Epidermal melanocyte (primary cell): Measurements from ENCODE around the gene FAU.
"Not testable (repeated sequence)": the region's sequence is repeated elsewhere in the genome, so short reads cannot be mapped to it uniquely, and the experiment has no call there.

Experiments
- DNase-seq: peaks from one replicate; pipeline ENCODE4 v3.0.0; 2011; ENCODE audit warnings: low spot score; ENCODE audit not compliant: insufficient read length

FAU gene

DNA sequence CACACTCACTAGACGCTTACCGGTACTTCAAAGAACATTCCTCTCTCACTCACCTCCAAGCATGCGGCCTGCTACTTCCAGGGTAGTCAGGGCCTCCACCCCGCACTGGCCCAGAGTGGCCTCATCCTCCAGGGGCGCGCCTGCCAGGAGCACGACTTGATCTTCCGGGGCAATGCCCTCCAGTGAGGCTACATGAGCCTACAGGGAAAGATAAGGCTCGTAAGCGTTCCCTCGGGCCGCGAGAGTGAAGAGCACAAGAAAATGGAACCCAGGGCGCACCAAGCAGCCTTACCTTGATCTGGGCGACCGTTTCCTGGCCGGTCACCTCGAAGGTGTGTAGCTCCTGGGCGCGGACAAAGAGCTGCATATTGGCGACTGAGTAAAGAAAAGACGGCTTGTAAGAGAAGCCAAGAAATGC lies 478 bp downstream of the FAU start:
- no peak for DNase-seq

DNA sequence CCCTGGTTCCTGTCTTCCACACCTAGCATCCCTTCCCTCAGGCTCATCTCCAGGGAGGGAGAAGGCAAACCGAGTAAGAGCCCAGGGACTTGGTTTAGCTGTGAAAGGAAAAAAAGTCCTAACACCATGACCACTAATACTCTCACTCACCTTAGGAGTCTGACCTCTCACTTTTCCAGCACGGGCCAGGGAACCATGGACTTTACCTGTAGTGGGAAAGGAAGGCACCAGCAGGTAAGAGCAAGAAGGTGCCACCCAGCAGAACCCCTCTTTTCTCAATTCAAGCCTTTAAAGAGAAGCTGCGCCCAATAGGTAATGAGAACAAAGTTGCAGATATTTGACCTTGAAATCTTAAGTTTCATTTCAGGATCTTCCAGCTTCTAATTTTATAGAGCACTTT lies 1.1 kb downstream of the FAU start:
- DNase-seq = no peak

DNA sequence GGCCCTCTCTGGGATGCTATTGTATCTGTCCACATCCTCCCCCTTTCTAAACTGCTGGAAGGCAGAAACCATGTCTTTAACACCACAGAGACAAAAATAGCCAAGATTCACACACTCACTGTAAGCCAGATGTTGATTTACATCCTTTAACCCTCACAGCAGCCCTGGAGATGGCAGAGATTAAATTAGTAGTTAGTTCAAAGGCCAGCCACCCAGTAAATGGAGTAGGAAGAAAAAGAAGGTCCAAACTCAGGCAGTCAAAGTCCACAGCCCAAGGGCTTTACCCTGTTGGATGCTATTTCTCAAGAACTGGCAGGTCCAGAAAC lies 2.3 kb downstream of the FAU start:
- no peak for DNase-seq

DNA sequence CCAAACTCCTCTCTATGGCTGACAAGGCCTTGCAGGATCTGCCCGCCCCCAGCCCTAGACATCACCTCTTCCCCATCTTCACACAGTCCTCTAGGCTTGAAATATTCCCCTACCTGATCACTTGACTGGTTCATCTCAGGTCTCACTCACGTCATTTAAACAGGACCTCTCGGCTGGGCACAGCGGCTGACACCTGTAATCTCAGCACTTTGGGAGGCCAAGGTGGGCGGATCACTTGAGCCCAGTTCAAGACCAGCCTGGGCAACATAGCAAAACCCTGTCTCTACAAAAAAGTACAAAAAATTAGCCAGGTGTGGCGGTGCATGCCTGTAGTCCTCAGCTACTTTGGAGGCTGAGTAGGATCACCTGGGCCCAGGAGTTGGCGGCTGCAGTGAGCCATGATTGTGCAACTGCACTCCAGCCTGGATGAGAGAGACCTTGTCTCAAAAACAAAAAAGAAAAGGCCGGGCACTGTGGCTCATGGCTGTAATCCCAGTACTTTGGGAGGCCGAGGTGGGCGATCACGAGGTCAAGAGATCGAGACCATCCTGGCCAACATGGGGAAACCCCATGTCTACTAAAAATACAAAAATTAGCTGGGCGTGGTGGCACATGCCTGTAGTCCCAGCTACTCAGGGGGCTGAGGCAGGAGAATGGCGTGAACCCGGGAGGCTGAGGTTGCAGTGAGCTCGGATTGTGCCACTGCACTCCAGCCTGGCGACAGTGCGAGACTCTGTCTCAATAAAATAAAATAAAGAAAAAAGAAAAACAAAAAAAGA lies 2.9 kb downstream of the FAU start:
- not testable (repeated sequence) for DNase-seq

DNA sequence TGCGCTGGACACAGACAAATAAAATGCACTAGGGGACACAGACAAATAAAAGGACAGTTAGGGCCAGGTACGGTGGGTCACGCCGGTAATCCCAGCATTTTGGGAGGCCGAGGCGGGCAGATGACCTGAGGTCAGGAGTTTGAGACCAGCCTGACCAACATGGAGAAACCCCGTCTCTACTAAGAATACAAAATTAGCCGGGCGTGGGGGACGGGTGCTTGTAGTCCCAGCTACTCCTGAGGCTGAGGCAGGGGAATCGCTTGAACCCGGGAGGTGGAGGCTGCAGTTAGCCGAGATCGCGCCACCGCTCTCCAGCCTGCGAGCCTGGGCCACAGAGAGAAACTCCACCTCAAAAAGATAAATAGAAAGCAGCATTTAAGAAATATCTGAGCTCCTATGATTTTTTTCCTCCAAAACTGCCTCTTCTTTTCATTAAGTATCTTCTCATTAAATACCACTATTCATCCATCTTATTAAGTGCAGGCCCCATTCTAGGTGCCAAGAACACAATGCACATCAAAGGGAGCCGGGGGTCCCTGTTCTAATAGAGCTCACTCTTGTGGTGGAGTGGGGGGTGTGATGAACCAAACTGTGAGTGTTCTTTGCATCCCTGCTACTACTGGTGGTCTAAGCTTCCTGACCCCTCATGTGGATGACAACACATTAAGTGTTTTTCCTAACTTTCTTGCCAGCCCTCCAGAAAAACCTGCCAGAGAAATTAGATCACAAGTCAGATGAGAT lies 3.7 kb downstream of the FAU start:
- DNase-seq = no peak

DNA sequence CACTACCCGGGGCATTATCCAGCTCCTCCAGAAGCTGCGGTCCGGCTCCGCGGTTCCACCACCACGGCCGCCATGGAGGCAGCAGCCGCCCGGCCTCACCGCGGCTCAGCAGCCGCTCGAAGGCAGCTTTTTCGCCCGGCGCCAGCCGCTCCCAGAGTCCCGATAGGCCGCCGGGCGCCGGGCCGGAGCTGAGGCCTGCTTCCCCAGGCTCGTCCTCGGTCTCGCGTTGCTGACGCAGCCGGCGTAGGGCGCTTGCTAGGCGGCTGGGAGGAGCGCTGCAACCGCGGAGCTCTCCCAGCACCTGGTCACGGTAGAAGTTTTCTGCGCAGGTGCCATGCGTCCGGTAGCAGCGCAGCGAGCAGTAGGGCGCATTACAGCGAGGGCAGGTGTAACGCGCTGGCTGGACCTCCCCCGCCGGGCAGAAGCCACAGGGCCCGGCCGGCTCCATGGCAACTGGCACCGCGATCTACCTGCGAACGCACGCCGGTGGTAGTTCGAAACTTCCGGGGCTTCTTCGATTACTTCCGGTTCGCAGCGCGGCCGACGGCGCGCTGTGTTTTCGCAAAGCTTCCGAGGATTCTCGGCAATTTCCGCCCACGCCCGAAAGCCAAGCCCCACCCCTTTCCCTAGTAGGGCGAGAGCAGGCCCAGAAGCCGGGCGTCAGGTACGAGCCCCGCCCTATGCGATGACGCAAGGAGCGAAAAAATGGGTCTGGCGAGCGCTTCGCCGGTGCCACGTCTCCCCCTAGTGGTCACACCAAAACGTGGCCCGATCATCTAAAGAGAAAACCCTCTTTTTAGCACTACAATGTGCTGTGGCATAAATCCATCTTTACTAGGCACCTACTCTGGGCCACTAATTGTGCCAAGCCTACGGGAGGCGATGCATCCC lies 4.5 kb downstream of the FAU start, which contains the start of gene ZNHIT2:
ZNHIT2 (minus strand) TSS at position 496 of the 891 bp plus-strand sequence; CDS start at position 448, 48 bp downstream.
- peak; percentile 93 for DNase-seq

DNA sequence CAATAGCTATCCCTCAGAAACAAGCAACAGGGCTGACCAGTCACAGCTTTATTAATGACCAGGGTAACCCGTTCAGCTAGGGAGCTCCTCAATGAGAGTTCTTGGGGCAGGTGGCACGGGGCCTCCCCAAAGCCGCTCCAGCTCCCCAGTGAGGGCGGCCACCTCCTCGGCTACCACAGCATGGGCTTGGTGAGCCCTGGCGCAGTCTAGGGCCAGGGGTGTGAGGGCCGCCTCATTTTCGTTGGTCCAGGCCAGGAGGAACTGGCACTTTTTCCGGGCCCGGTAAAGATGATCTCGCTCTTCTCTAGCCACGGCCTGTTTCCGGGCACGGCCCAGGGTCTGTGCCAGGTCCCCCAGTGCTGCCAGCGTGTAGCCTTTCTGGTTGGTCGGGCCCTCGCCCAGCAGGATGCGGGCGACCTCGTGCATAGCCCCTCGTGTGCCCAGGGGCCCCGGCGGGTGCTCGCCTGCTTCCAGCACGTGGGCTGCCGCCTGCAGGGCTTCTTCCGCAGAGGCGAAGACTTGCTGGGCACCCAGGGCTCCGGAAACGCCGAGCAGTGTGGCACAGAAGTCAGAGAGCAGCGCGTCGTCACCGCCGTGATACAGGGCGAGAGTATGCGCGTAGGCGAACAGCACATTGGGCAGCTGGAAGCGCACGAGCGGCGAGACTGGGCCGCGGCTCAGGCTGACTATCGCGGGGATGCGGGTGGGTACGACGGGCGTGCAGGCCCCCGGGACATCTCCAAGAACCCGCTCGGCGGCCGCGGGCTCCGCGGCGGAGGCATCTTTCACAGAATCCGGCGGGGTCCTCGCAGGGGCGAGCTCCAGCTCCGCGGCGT lies 5.3 kb downstream of the FAU start:
- DNase-seq = no peak

DNA sequence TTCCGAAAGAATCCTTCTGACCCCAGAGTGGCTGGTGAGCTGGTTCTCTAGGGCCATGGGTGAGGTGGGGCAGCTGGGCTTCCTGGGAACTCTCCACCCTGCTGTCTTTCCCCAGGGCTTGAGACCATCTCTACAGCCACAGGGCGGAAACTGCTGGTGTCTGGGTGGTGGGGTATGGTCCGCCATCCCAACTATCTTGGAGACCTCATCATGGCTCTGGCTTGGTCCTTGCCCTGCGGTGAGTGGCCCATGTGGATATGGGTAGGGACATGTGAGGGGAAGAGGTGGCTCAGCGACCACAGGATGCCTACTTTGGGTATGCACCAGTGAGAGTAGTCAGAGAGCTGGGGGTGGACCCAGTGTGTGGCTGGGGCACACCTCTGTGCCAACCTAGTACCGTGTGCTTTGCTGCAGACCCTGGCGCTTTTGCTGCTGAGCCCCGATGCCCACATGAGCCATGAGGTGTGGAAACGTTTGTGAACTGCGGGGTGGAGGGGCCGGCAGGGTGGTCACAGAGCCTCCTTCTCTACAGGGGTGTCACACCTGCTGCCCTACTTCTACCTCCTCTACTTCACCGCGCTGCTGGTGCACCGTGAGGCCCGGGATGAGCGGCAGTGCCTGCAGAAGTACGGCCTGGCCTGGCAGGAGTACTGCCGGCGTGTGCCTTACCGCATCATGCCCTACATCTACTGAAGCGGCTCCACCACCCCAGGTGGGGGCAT lies 6.4 kb downstream of the FAU start:
- DNase-seq = no peak

DNA sequence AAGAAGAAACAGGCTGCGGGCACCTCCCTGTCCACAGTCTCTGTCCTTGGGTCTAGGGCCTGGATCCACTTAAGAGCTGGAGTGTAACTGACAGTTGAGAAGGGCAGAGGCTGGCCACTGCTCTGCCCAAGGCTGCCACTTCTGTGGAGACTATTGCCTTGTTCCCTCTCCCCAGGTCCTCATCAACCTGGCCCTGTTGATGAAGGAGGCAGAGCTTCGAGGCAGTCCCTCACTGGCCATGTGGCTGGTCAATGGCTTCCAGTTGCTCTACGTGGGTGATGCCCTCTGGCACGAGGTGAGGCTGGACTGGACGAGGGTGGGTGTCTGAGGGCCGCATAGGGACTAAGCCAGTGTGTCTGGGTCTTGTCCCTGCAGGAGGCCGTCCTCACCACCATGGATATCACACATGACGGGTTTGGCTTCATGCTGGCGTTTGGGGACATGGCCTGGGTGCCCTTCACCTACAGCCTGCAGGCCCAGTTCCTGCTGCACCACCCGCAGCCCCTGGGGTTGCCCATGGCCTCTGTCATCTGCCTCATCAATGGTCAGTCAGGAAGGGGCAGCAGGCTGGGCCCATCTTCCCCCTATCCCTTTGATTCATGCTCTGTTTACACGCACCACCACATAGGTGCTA lies 7.3 kb downstream of the FAU start:
- DNase-seq = no peak

DNA sequence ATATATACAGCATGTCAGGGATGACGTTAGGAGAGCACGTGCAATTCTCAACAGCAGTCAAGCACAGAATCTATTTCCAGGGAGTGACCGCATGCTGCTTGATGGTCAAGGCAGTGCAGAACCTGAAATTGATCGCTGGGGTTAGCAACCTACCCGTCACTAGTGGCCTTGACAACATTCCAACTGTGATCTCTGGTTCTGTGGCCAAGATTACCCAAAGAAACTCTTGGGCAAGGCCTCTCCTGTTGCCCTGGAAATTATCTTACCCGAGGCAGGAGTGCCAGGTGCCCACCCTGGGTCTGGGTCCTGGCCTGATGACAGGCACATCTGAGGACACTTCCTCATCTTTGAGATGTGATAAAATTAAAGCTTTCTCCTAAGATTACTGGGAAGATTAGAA lies 8.1 kb downstream of the FAU start:
- no peak for DNase-seq

DNA sequence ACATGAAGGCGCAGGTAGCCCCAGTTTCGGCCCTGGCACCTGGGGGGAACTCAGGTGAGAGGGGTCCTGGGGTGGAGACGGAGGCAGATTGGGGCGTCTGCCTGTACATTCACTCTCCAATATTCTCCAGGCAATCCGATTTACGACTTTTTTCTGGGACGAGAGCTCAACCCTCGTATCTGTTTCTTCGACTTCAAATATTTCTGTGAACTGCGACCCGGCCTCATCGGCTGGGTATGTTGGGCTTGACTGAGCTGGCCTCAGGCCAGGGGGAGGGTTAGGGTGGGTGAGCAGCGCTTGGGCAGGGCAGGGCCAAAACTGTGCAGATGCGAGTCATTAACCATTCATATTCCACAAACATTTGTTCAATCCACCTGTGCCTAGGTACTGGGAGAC lies 8.6 kb downstream of the FAU start:
- DNase-seq = no peak

DNA sequence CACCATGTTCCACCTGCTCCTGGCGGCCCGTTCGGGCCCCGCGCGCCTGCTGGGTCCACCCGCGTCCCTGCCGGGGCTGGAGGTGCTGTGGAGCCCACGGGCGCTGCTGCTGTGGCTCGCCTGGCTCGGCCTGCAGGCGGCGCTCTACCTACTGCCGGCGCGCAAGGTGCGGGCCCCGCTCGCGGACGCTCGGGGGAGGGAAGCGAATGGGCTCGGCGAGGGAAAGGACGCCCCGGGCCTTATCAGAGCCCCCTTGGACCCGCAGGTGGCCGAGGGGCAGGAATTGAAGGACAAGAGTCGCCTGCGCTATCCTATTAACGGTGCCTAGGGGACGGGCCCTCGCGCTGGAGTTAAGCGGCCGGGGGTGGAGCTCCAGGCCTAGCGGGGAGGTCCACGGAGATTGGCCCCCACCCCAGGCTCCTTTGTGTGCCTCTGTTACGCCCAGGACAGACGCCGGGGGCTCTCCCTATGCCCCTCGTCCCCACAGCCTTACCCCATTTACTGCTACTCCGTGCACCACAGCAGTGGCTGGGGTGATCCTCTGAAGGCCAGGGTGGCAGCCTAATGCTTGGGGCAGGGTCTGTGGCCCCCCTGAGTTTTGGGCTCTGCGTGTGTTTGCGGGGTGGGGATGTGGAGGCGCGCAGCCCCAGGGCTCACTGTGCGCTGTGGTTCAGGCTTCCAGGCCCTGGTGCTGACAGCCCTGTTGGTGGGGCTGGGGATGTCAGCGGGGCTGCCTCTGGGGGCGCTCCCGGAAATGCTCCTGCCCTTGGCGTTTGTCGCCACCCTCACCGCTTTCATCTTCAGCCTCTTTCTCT lies 9.2 kb downstream of the FAU start:
- DNase-seq = peak; percentile 57

DNA sequence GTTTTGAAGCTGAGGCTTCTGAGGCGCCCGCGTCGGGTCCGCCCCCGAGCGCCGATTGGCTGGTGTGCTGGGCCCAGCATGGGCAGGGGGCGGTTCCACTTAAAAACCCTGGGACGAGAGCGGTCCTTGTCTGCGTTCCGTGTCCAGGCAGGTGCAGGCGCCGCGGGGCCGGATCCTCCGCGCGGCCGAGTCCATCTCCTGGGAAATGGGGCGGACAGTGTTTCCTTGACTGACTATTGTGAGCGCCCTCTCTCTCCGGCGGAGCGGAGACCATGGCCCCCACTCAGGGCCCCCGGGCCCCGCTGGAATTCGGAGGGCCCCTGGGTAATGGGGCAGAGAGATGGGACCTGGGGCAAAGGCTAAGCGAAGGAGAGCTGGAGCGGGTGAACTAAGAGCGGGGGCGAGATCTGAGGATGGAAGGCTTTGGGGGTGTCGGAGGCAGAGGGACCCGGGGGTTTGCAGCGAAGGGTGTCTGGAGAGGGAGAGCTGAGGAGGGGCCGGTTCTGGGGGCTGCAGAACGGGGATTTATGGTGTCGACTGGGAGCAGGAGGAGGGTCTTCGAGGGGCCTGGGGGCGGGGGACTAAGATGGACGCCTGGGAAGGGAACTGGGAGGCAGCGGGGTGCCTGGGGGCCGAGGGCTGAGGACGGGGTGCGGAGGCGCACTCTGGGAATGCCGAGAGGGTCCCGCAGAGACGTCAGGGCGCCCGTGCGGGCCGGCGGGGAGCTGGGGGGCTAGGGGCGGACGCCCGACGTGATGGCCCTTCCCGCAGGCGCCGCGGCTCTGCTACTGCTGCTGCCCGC lies 10.0 kb downstream of the FAU start, which contains the start of gene TM7SF2:
TM7SF2 (plus strand) TSS at position 129 of the 802 bp plus-strand sequence; CDS start at position 273, 144 bp downstream.
- peak; percentile 98 for DNase-seq

DNA sequence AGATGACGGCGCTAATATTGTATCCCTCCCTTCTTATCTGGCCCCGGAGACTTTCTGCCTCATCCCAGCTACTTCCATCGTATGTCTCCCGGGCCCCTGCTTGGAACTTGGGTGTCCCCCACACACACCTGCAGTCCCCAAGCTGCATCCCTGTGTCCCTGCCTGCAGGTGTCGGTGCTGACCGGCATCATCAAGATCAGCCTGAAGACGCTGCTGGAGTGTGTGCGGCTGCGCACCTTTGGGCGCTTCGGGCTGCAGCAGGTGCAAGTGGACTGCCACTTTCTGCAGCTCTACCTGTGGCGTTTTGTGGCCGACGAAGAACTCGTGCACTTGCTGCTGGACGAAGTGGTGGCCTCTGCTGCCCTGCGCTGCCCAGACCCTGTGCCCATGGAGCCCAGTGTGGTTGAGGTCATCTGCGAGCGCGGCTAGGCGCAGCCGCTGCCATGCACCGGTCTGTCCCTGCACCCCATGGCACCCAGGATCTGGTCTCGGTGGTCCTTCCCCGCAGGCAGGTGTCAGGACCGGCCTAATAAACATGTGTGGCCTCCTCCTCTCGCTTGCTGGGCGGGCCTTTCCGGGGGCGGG lies 10.7 kb downstream of the FAU start:
- DNase-seq = no peak

DNA sequence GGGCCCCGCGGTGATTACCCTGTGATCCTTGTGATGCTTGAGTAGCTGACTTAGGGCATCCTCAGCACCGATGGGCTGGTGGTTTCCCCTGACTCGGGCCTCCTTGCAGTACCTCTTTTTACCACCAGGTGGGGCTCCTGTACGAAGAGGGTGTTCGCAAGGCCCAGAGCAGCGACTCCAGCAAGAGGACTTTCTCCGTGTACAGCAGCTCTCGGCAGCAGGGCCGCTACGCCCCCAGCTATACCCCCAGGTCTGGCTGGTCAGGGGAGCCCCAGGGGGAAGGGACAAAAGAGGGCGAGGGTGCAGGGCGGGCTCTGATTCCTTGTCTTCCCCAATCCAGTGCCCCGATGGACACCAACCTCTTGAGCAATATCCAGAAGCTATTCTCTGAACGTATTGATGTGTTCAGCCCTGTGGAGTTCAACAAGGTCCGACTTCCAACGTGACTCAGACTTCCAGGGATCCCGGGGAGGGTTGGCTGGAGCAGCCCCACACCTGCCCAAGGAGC lies 11.5 kb downstream of the FAU start:
- peak; percentile 89 for DNase-seq

DNA sequence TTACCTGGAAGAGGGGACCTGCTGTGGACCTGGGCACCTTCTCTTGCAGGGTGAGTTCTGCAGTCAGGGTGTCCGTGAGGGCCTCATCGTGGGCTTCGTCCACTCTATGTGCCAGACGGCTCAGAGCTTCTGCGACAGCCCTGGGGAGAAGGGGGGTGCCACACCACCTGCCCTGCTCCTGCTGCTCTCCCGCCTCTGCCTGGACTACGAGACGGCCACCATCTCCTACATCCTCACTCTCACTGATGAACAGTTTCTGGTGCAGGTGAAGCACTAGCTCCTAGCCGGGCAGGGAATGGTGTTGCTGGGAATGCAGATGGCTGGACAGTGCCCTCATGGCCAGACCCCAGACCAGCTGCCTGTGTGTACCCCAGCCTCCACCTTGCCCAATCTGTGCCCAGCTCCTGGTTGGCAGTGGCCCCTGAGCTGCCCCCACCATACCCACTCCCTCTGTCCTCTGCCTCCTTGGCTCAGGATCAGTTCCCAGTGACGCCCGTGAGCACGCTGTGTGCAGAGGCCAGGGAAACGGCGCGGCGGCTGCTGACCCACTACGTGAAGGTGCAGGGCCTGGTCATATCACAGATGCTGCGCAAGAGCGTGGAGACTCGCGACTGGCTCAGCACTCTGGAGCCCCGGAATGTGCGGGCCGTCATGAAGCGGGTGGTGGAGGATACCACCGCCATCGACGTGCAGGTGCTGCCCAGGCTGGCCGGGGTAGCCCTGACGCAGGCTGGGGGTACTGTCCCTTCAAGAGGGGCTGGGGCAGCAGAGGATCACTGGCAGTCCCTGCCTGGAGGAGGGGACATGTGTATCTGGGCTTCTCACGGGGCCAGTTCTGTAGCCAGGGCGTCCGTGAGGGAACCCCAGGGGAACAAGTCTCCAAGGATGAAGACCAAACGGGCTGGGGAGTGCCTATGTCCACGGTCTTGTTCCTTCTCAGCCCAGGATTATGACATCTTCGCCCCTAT lies 12.4 kb downstream of the FAU start:
- DNase-seq = no peak
